ENCODE measurements around the gene CASQ2. TPM values are rescaled to one million over a fixed set of nuclear protein-coding genes. Genes with fewer than 3 reads are reported as not detected.

The CASQ2 gene
- polyA plus RNA-seq, 1 donor (not counting 4 experiments of a cell fraction or from before 2014, with no cell fraction given): 0.04 TPM

GRCh38 chr1:115666206-115666605 is 102.3 kb downstream of the CASQ2 start:
- TF ChIP-seq CTCF (optimal IDR thresholded peaks at IDR 0.05 in 1 of 3, IDR thresholded peaks at IDR 0.05 in 1 of 3, conservative IDR thresholded peaks at IDR 0.05 in 1 of 3; ENCODE audit: extremely low read depth in 1 of 3, insufficient read depth in 2 of 3, low read length in 3 of 3) (no peak), EZH2 (IDR thresholded peaks at IDR 0.05; ENCODE audit: low read length) (no peak)
- dilution Hi-C loops (cut with MboI; ENCODE audit: extremely low pct_ligation_motif_present, low sequenced_read_pairs): no loop called here
- FAIRE-seq: no peak
- Histone ChIP-seq H3K4me2 (ENCODE audit: control insufficient read depth, extremely low read depth, insufficient read depth, low read depth, low read length) (no peak overlapping the region), H3K36me3 (ENCODE audit: control insufficient read depth in 2 of 2, extremely low read depth in 1 of 2, insufficient read depth in 2 of 2, low read length in 2 of 2) (peaks cover 16 to 44% of the 10 kb centered on the region in 2 experiments), H3K9me1 (ENCODE audit: control insufficient read depth, extremely low read depth, insufficient read depth, low read length) (peaks cover 4% of the 10 kb centered on the region), H3K4me3 (ENCODE audit: control insufficient read depth in 2 of 3, extremely low read depth in 1 of 3, insufficient read depth in 2 of 3, low read depth in 1 of 3, low read length in 3 of 3) (no peak overlapping the region), H3K9me3 (ENCODE audit: control insufficient read depth, low read depth, low read length) (peaks cover 10% of the 10 kb centered on the region), H3K27ac (ENCODE audit: control insufficient read depth, insufficient read depth, low read length) (no peak overlapping the region), H4K20me1 (ENCODE audit: control insufficient read depth, extremely low read depth, insufficient read depth, low read length) (no peaks in the 10 kb centered on the region), H3K79me2 (ENCODE audit: control insufficient read depth, insufficient read depth, low read length) (peaks cover 30% of the 10 kb centered on the region), H3K4me1 (ENCODE audit: control insufficient read depth, extremely low read depth, insufficient read depth, low read length) (peaks cover 36% of the 10 kb centered on the region), H2AFZ (ENCODE audit: control insufficient read depth, low read length) (no peak overlapping the region), H3K27me3 (ENCODE audit: control insufficient read depth, extremely low read depth, insufficient read depth, low read length) (no peaks in the 10 kb centered on the region), H3K9ac (ENCODE audit: control insufficient read depth, extremely low read depth, insufficient read depth, low read length) (no peak overlapping the region)
- DNase-seq (ENCODE audit: low read depth, low spot score): no peak

- Histone ChIP-seq H3K9me3 (ENCODE audit: control insufficient read depth, low read depth, low read length) (peaks cover 10% of the 10 kb centered on the region), H3K79me2 (ENCODE audit: control insufficient read depth, insufficient read depth, low read length) (peaks cover 25% of the 10 kb centered on the region), H3K4me1 (ENCODE audit: control insufficient read depth, extremely low read depth, insufficient read depth, low read length) (peaks cover 30% of the 10 kb centered on the region), H4K20me1 (ENCODE audit: control insufficient read depth, extremely low read depth, insufficient read depth, low read length) (no peaks in the 10 kb centered on the region), H2AFZ (ENCODE audit: control insufficient read depth, low read length) (no peak overlapping the region), H3K27ac (ENCODE audit: control insufficient read depth, insufficient read depth, low read length) (no peak overlapping the region), H3K36me3 (ENCODE audit: control insufficient read depth in 2 of 2, extremely low read depth in 1 of 2, insufficient read depth in 2 of 2, low read length in 2 of 2) (peaks cover 18 to 49% of the 10 kb centered on the region in 2 experiments), H3K9ac (ENCODE audit: control insufficient read depth, extremely low read depth, insufficient read depth, low read length) (no peak overlapping the region), H3K9me1 (ENCODE audit: control insufficient read depth, extremely low read depth, insufficient read depth, low read length) (peaks cover 4% of the 10 kb centered on the region), H3K4me2 (ENCODE audit: control insufficient read depth, extremely low read depth, insufficient read depth, low read depth, low read length) (no peak overlapping the region), H3K27me3 (ENCODE audit: control insufficient read depth, extremely low read depth, insufficient read depth, low read length) (no peaks in the 10 kb centered on the region), H3K4me3 (ENCODE audit: control insufficient read depth in 2 of 3, extremely low read depth in 1 of 3, insufficient read depth in 2 of 3, low read depth in 1 of 3, low read length in 3 of 3) (no peak overlapping the region)
- dilution Hi-C loops (cut with MboI; ENCODE audit: extremely low pct_ligation_motif_present, low sequenced_read_pairs): no loop called here
- DNase-seq (ENCODE audit: low read depth, low spot score) (no peak), FAIRE-seq (peak; percentile 71)
- TF ChIP-seq EZH2 (IDR thresholded peaks at IDR 0.05; ENCODE audit: low read length): no peak
- TF ChIP-seq CTCF (optimal IDR thresholded peaks at IDR 0.05 in 1 of 3, IDR thresholded peaks at IDR 0.05 in 1 of 3, conservative IDR thresholded peaks at IDR 0.05 in 1 of 3; ENCODE audit: extremely low read depth in 1 of 3, insufficient read depth in 2 of 3, low read length in 3 of 3): no peak
Measured at GRCh38 chr1:115665319-115666096, 103.0 kb downstream of the CASQ2 start.
